MM.1S (cell line): ENCODE results near the gene CD276.
A peak's percentile ranks its signal among the peaks of the same experiment; 100 is the strongest.

Experiments used
- DNase-seq: peaks from one replicate; pipeline ENCODE4 v3.0.0-alpha.2; 2015
- H2AFZ ChIP-seq: fragments of 300-600 bp; sonication (generic); 2 replicates; pipeline ENCODE4 v1.6.0; 2016; ENCODE audit warnings: antibody characterized with exemption, low read length
- H3F3A ChIP-seq: fragments of 300-600 bp; sonication (generic); 2 replicates; pipeline ENCODE4 v1.6.1; 2016; ENCODE audit warnings: mild to moderate bottlenecking, antibody characterized with exemption, low read length, moderate library complexity, mixed read lengths; ENCODE audit not compliant: insufficient read depth
- H3K27ac ChIP-seq: fragments of 300-600 bp; sonication (generic); 2 replicates; pipeline ENCODE4 v1.5.1; 2016; ENCODE audit warnings: mild to moderate bottlenecking, low read length
- H3K27me3 ChIP-seq: fragments of 300-600 bp; sonication (generic); replicated peaks from 2 replicates; pipeline ENCODE4 v1.6.0; 2016; ENCODE audit warnings: low read length; ENCODE audit not compliant: insufficient read depth
- H3K36me3 ChIP-seq: fragments of 300-600 bp; sonication (generic); replicated peaks from 2 replicates; pipeline ENCODE4 v1.6.1; 2016; ENCODE audit warnings: mild to moderate bottlenecking, low read length, mixed read lengths; ENCODE audit not compliant: insufficient read depth
- H3K4me1 ChIP-seq: fragments of 300-600 bp; sonication (generic); 2 replicates; pipeline ENCODE4 v1.6.1; 2016; ENCODE audit warnings: low read length, mixed read lengths
- H3K4me2 ChIP-seq: fragments of 300-600 bp; sonication (generic); 2 replicates; pipeline ENCODE4 v1.6.0; 2016; ENCODE audit warnings: low read depth, low read length
- H3K4me3 ChIP-seq: fragments of 300-600 bp; sonication (generic); 2 replicates; pipeline ENCODE4 v1.5.1; 2016; ENCODE audit warnings: low read length, mixed read lengths
- H3K79me2 ChIP-seq: fragments of 300-600 bp; sonication (generic); 2 replicates; pipeline ENCODE4 v1.6.1; 2016; ENCODE audit warnings: mixed run types, low read length, mixed read lengths
- H3K9ac ChIP-seq: fragments of 300-600 bp; sonication (generic); 2 replicates; pipeline ENCODE4 v1.6.1; 2016; ENCODE audit warnings: low read length, mixed read lengths
- H3K9me2 ChIP-seq: fragments of 300-600 bp; sonication (generic); replicated peaks from 2 replicates; pipeline ENCODE4 v1.6.1; 2016; ENCODE audit warnings: mild to moderate bottlenecking, low read length, mixed read lengths; ENCODE audit not compliant: insufficient read depth
- H3K9me3 ChIP-seq: fragments of 300-600 bp; sonication (generic); replicated peaks from 2 replicates; pipeline ENCODE4 v1.6.1; 2016; ENCODE audit warnings: mild to moderate bottlenecking, low read length, mixed read lengths; ENCODE audit not compliant: insufficient read depth
- H4K20me1 ChIP-seq: fragments of 300-600 bp; sonication (generic); 2 replicates; pipeline ENCODE4 v1.6.1; 2016; ENCODE audit warnings: mild to moderate bottlenecking, low read length, moderate library complexity, mixed read lengths; ENCODE audit not compliant: insufficient read depth
- EZH2 ChIP-seq: fragments of 300-600 bp; sonication (generic); optimal IDR thresholded peaks from 2 replicates; pipeline ENCODE3; 2017; ENCODE audit warnings: low read depth, mild to moderate bottlenecking, antibody characterized with exemption, low read length, mixed read lengths
- EZH2phosphoT487 ChIP-seq: fragments of 300-600 bp; sonication (generic); IDR thresholded peaks from 2 replicates; pipeline ENCODE4 v1.6.1; 2018; ENCODE audit warnings: antibody characterized with exemption, low read length
- TF ChIP-seq, protein P1 (sequence below): fragments of 300-600 bp; sonication (generic); IDR thresholded peaks from 2 replicates; pipeline ENCODE4 v1.5.1; 2016; ENCODE audit warnings: antibody characterized with exemption, low read length, mixed read lengths

The CD276 gene

DNA sequence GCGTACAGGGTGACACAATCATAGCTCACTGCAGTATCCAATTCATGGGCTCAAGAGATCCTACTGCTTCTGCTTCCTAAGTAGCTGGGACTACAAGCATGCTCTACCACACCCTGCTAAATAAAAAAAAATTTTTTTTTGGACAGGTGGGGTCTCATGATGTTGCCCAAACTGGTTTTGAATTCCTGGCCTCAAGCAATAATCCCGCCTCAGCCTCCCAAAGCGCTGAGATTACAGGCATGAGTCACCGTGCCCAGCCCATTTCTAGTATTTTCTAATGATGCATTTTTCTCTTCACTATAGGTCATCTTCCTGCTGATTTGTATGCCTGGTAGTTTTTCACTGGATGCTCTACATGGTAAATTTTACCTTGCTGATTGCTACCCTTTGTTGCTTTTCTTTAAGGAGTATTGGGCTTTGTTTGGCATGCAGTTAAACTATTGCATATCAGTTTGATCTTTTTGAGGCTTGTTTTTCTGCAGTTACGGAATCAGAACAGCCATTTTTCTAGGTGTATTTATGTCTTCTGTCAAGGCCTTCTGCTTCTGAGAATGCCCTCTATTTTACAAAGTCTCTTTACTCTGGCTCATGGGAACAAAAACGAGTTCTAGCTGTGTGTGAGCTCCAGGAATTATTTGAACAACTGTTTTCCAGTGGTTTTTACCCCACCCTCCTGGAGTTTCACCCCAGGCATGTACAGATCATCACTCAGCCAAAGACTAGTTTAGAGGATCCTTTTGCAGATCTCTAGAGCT is 36.7 kb upstream of the CD276 start:
- Histone ChIP-seq H3K4me3 (no peak overlapping the region), H4K20me1 (no peaks in the 10 kb centered on the region), H3K4me2 (no peak overlapping the region), H3K9ac (no peak overlapping the region), H3K36me3 (no peaks in the 10 kb centered on the region), H3K27ac (no peak overlapping the region), H3K4me1 (0 out of 2 replicates have a peak, but pooled peaks cover 8% of the 10 kb centered on the region), H3K79me2 (no peaks in the 10 kb centered on the region), H3F3A (no peaks in the 10 kb centered on the region), H3K9me2 (no peaks in the 10 kb centered on the region), H3K27me3 (no peaks in the 10 kb centered on the region), H3K9me3 (no peaks in the 10 kb centered on the region), H2AFZ (no peak overlapping the region)
- TF ChIP-seq EZH2phosphoT487 (no peak), EZH2 (no peak)
- TF ChIP-seq, protein P1, sequence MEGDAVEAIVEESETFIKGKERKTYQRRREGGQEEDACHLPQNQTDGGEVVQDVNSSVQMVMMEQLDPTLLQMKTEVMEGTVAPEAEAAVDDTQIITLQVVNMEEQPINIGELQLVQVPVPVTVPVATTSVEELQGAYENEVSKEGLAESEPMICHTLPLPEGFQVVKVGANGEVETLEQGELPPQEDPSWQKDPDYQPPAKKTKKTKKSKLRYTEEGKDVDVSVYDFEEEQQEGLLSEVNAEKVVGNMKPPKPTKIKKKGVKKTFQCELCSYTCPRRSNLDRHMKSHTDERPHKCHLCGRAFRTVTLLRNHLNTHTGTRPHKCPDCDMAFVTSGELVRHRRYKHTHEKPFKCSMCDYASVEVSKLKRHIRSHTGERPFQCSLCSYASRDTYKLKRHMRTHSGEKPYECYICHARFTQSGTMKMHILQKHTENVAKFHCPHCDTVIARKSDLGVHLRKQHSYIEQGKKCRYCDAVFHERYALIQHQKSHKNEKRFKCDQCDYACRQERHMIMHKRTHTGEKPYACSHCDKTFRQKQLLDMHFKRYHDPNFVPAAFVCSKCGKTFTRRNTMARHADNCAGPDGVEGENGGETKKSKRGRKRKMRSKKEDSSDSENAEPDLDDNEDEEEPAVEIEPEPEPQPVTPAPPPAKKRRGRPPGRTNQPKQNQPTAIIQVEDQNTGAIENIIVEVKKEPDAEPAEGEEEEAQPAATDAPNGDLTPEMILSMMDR = no peak
- DNase-seq = no peak

DNA sequence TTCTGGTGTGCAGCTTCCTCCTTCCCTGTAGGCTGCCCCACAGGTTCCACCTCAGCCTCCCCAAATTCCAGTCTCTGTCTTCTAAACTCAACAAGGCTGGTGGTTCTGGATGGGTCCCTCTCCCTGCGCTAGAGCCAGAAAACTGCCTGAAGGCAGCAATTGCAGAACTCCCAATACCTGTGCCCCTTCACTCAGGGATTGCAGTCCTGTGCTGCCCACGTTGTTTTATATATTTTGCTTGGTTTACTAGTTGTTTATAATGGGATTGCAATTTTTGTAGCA is 36.2 kb upstream of the CD276 start:
- DNase-seq = no peak
- H3K9ac ChIP-seq = no peak overlapping the region
- H3K36me3 ChIP-seq = no peaks in the 10 kb centered on the region
- H2AFZ ChIP-seq = no peak overlapping the region
- no peaks in the 10 kb centered on the region for H3K9me2 ChIP-seq
- no peaks in the 10 kb centered on the region for H4K20me1 ChIP-seq
- no peaks in the 10 kb centered on the region for H3F3A ChIP-seq
- no peak overlapping the region for H3K4me3 ChIP-seq
- TF ChIP-seq EZH2phosphoT487 (no peak), EZH2 (no peak)
- TF ChIP-seq, protein P1 = no peak
- H3K9me3 ChIP-seq = no peaks in the 10 kb centered on the region
- H3K4me1 ChIP-seq = 0 out of 2 replicates have a peak, but pooled peaks cover 8% of the 10 kb centered on the region
- H3K79me2 ChIP-seq = no peaks in the 10 kb centered on the region
- no peak overlapping the region for H3K27ac ChIP-seq
- H3K27me3 ChIP-seq = no peaks in the 10 kb centered on the region
- H3K4me2 ChIP-seq = no peak overlapping the region

DNA sequence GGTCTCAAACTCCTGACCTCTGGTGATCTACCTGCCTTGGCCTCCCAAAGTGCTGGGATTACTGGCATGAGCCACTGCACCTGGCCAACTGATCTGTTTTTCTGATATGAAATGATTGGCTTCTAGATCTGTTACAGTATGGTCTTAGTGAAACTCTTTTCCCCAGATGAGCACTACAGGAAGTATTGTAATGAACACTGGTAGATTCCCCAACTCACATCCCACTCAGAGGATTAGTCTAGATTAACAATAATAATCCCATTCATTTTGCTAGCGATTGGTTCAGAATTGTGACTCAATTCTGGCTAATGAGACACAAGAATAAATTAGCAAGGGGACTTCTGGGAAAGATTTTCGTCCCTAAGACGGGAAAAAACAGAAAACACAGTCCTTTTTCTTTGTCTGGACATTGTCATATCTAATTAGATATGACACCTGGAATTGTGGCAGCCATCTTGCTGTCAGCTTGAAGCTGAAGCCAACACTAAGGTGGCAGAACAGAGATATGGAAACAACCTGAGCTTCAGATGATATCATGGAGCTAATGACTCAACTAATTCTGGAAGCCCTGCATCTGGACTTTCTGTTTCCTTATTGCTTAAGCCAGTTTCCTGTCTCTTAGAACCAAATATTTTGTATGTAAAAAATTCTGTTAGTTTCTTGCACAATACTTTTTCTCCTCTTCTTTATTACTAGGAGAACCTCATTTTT is 33.6 kb upstream of the CD276 start:
- no peak overlapping the region for H3K4me2 ChIP-seq
- no peaks in the 10 kb centered on the region for H3F3A ChIP-seq
- H3K4me3 ChIP-seq = no peak overlapping the region
- H3K9me2 ChIP-seq = no peaks in the 10 kb centered on the region
- no peak overlapping the region for H3K27ac ChIP-seq
- H3K36me3 ChIP-seq = no peaks in the 10 kb centered on the region
- H3K27me3 ChIP-seq = no peaks in the 10 kb centered on the region
- TF ChIP-seq EZH2 = no peak
- TF ChIP-seq, protein P1 = no peak
- H2AFZ ChIP-seq = no peak overlapping the region
- DNase-seq = peak; percentile 7
- no peaks in the 10 kb centered on the region for H4K20me1 ChIP-seq
- no peaks in the 10 kb centered on the region for H3K79me2 ChIP-seq
- H3K9ac ChIP-seq = no peak overlapping the region
- 0 out of 2 replicates have a peak, but pooled peaks cover 8% of the 10 kb centered on the region for H3K4me1 ChIP-seq
- H3K9me3 ChIP-seq = no peaks in the 10 kb centered on the region
